ENCODE results near the gene PIGZ.
"Not testable (repeated sequence)": the region's sequence is repeated elsewhere in the genome, so short reads cannot be mapped to it uniquely, and the experiment has no call there.

The PIGZ gene

DNA sequence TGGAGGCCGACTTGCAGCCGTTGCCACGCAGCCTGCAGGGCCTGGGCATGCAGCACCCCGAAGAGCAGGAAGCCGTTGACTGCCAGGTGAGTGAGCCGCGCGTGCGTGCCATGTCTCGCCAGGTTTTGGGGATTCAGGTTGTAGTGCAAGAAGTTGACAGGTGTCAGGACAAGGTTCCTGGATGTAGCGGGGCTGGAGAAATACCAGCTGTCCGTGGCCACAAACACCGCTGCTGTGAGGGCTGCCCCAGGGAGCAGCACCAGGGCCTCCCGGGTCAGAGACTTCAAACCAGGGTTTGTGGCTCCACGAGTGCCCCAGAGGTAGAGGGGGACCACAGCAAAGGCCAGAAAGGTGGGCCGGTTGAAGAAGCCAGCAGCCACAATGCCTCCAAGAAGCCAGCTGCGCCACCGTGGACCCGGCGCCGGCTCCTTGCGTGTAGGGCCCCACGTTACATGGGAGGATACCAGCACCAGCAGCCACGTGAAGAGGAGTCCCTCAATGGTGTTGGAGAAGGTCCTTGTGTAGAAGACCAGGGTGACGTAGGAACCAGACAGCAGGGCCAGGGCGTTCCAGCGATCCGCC lies 20.7 kb downstream of the PIGZ start:
- DNase-seq: no peak

DNA sequence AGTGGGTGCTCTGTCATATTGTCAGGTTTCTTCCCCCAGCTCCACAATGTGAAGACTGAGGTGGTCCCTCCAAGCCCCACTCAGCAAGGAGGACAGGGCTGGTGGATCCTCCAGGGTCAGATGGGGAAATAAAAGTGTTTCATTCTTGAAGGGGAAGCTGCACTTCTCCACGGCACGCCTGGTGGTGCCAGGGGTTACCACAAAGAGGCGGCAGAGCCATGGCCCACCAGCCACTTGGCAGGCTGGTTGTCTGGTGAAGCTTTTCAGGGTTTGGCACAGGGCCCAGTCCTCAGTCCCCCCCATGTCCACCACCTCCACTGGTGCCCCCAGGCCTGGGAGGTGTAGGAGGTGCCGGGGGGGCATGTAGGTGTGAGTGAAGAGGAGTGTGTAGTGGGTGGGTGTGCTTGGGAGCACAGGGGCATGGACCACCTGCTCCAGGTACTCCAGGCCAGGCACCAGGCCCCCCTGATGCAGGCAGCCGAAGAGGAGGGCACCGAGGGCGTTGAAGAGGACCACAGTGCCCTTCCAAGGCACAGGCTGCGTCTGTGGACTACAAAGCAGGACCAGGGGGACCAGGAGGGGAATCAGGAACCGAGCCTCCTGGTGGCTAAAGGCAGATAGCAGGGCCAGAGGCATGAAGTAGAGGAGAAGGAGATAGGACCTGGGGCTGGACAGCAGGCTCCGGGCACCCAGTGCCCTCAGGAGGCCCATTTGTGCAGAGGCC lies 21.3 kb downstream of the PIGZ start:
- no peak for DNase-seq

DNA sequence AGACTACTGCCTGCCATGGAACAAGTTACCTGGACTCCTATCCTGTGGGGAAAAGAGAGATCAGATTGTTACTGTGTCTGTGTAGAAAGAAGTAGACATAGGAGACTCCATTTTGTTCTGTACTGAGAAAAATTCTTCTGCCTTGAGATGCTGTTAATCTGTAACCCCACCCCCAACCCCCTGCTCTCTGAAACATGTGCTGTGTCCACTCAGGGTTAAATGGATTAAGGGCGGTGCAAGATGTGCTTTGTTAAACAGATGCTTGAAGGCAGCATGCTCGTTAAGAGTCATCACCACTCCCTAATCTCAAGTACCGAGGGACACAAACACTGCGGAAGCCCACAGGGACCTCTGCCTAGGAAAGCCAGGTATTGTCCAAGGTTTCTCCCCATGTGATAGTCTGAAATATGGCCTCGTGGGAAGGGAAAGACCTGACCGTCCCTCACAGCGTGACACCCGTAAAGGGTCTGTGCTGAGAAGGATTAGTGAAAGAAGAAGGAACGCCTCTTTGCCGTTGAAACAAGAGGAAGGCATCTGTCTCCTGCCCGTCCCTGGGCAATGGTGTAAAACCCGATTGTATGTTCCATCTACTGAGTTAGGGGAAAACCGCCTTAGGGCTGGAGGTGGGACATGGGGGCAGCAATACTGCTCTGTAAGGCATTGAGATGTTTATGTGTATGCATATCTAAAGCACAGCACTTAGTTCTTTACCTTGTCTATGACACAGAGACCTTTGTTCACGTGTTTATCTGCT lies 24.4 kb downstream of the PIGZ start:
- DNase-seq: not testable (repeated sequence)

- peak; percentile 25 for DNase-seq
These were observed 25.7 kb downstream of the PIGZ start for GRCh38 chr3:196942915-196943277.

DNA sequence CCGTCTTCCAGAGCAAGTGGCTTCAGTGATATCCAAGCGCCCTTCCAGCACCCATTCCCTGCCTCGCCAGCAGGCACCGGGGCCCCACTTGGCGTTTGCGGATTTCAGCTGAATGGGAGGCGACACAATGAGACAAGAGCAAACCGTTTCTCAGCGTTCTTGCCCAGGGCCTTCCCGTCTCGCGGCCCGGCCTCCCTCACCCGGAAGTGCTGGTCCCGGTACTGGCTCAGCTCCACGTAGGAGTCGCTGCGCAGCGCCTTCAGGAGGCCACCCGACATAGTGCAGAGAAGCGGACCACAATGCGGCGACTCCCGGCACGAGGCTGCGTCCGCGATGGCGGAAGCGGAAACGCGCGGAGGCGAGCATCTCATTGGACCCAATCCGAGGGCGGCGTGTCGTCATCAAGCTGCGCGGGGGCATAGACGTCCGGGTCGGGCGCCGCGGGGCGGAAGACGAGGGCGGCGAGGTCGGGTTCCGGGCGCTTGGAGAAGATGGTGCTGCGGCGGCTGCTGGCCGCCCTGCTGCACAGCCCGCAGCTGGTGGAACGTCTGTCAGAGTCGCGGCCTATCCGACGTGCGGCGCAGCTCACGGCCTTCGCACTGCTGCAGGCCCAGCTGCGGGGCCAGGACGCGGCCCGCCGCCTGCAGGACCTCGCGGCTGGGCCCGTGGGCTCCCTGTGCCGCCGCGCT lies 26.3 kb downstream of the PIGZ start, which contains the start of gene NCBP2:
TSS of gene NCBP2 (minus strand) at position 303 of the 689 bp plus-strand sequence. CDS start at position 278, 25 bp downstream.
- peak; percentile 99 for DNase-seq

DNA sequence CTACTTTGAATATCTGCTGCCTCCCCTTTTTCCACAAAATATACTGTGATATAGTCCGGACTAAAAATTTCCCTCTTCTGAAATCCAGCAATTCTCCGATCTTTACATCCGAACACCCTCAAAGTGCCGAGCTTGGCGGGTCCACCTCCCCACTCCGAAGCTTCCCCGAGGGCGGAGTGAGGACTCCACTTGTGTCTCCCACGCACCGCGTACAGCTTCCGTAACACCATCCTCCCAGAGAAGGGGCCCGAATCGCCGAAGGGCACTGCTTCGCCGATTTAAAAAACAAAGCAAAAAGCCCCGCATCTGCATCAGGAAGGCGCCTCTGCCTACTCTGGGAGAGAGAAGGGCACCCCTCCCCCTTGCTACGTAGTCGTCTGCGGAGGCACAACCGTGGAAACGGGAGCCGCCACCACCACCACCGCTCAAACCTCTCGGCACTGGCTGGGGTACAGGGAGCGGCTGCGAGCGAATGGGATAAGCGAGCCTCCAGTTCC lies 26.9 kb downstream of the PIGZ start:
- peak; percentile 65 for DNase-seq

GRCh38 chr3:196938576-196938975 lies 30.1 kb downstream of the PIGZ start:
- no peak for DNase-seq

GRCh38 chr3:196938124-196938523 lies 30.5 kb downstream of the PIGZ start:
- no peak for DNase-seq

- no peak for DNase-seq
These were observed 32.3 kb downstream of the PIGZ start for GRCh38 chr3:196936288-196936687.

GRCh38 chr3:196932600-196932999 lies 36.0 kb downstream of the PIGZ start:
- DNase-seq: no peak

DNA sequence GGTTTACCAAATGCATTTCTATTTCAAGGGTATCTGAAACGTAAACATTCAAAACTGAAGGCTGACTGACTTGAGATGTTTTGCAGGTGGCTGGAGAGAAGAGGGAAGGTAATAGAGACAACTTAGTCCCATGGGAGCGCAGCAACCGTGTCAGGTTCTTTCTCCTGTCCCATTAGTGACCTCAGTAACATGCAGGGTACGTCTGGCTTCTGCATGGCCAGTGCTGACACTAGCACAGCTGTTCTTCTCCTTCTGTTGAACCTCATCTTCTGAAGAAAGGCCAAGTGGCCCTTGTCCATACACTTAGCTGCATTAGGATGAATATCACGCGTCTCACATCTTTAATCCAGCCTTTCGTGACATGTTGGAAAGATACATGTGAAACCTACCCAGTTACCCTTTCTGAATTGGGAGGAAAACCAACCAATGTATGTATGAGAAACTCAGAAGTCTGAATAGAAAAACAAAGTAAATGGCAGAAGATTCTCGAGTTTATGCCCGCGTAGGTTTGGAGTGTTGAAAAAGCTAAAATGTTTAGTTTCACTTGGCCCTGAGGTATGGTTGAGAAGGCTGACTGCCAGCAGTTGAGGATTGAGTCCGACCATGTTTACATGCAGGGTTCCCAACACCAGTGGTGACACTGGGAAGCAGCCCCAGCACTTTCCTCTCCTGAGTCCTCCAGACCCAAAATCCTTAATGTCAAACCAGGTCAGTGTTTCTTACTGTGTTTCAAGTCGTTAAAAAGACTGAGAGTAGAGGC lies 36.6 kb downstream of the PIGZ start:
- DNase-seq: no peak

DNA sequence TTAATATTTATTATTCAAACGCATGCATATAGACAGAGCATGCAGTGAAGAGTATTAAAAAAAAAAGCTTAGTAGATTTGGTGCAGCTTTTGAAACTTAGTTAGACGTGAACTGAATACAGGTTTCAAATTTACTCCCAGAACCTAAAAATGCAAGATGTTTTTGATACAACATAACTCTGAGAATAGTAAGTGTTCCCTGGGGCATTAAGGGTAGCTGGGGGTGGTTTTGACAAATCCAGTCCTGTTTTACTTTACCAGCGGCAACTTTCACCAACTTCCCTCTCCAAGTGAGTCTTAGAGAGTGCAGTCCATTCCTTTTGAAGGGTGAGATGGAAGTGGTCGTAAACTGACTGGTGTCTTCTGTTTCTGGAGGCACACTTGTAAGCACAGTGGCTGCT lies 37.5 kb downstream of the PIGZ start:
- no peak for DNase-seq

GRCh38 chr3:196927571-196928453 lies 40.8 kb downstream of the PIGZ start:
- DNase-seq: no peak

- no peak for DNase-seq
These were observed 47.9 kb downstream of the PIGZ start for GRCh38 chr3:196920733-196921132.

- DNase-seq: no peak
These were observed 49.7 kb downstream of the PIGZ start for GRCh38 chr3:196918968-196919367.

DNA sequence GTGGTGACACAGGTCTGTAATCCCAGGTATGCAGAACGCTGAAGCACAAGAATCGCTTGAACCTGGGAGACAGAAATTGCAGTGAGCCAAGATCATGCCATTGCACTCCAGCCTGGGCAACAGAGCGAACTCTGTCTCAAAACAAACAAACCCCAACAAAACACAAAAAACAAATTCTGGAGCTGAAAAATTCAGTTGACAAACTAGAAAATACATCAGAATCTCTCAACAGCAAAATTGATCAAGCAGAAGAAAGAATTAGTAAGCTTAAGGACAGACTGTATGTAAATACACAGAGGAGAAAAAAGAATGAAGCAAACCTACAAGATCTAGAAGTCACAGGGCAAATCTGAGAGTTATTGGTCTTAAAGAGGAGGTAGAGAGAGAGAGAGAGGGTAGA lies 51.6 kb downstream of the PIGZ start:
- no peak for DNase-seq

- no peak for DNase-seq
These were observed 52.4 kb downstream of the PIGZ start for GRCh38 chr3:196916221-196916620.

- DNase-seq: no peak
These were observed 53.3 kb downstream of the PIGZ start for GRCh38 chr3:196915375-196915774.

DNA sequence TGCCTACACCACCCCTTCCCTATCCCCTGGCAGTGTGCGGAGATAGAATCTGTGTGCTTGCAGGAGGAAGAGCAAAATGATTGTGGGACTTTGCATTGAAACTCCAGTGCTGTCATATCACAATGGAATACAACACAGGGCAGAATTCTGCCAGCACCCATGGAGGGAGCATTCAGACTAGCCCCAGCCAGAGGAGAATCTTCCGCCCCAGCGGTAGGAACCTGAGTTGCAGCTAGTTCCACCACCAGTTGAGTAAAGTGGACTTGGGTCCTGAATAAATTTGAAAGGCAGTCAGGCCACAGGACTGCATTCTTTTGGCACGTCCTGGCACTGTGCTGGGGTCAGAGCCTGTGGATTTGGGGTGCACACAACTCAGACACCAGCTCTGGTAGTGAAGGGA lies 53.8 kb downstream of the PIGZ start:
- DNase-seq: no peak

GRCh38 chr3:196903740-196904139 lies 64.9 kb downstream of the PIGZ start:
- DNase-seq: no peak

GRCh38 chr3:196902296-196902695 lies 66.3 kb downstream of the PIGZ start:
- no peak for DNase-seq
